Spleen (tissue), 7 donors: ENCODE measurements around the gene DST.

Experiments used
- POLR2AphosphoS5 ChIP-seq, 3 donors: sonication (generic); formaldehyde crosslinking; IDR thresholded peaks; one replicate each; pipeline ENCODE4 v1.5.1; 2017; ENCODE audit warnings: antibody characterized with exemption in 3 of 3
- TF ChIP-seq, protein P1 (sequence below), 11 experiments: fragments of 200-600 bp in 7 of 11; fragments of 450-650 bp in 4 of 11; sonication (generic) in 4 of 11; IDR thresholded peaks in 8 of 11; conservative IDR thresholded peaks in 3 of 11; 1 replicate in 7 of 11; 2 replicates in 4 of 11; pipeline versions ENCODE4 v1.4.0 to v1.8.0; 2016 to 2021; ENCODE audit warnings: antibody characterized with exemption in 11 of 11, inconsistent platforms in 4 of 11, mild to moderate bottlenecking in 1 of 11
- donor health status: DM: no; HTN: no; CAD: no; lungs with moderate emphysema.
- donor health status: DM: no; HTN: no; CAD: no.
- donor health status: DM: no; HTN: no; CAD: no.

DNA sequence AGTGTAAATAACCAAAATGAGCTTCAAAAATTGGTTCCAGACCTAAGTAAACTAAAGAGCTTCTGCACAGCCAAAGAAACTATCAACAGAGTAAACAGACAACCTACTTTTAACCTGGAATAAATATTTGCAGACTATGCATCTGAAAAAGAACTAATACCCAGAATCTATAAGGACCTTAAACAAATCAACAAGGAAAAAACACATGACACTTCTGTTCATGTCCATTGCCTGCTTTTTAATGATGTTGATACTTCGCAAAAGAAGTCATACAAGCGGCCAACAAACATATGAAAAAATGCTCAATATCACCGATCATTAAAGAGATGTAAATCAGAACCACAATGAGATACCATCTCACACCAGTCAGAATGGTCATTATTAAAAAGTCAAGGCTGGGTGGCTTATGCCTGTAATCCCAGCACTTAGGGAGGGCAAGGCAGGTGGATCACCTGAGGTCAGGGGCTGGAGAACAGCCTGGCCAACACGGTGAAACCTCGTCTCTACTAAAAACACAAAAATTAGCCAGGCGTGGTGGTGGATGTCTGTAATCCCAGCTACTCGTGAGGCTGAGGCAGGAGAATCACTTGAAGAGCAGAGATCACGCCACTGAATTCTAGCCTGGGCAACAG is 42.5 kb upstream of the DST start:
- TF ChIP-seq, protein P1, sequence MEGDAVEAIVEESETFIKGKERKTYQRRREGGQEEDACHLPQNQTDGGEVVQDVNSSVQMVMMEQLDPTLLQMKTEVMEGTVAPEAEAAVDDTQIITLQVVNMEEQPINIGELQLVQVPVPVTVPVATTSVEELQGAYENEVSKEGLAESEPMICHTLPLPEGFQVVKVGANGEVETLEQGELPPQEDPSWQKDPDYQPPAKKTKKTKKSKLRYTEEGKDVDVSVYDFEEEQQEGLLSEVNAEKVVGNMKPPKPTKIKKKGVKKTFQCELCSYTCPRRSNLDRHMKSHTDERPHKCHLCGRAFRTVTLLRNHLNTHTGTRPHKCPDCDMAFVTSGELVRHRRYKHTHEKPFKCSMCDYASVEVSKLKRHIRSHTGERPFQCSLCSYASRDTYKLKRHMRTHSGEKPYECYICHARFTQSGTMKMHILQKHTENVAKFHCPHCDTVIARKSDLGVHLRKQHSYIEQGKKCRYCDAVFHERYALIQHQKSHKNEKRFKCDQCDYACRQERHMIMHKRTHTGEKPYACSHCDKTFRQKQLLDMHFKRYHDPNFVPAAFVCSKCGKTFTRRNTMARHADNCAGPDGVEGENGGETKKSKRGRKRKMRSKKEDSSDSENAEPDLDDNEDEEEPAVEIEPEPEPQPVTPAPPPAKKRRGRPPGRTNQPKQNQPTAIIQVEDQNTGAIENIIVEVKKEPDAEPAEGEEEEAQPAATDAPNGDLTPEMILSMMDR (IDR thresholded peaks at IDR 0.05 in 8 of 11, conservative IDR thresholded peaks at IDR 0.05 in 3 of 11), result no peak
- no peak for TF ChIP-seq POLR2AphosphoS5 (IDR thresholded peaks at IDR 0.05)
